IMR-90 (cell line): ENCODE measurements around the gene ITPR3. TPM values are rescaled to one million over a fixed set of nuclear protein-coding genes. Genes with fewer than 3 reads are reported as not detected.

Source experiments
- ATAC-seq: fragments of 200-7000 bp; cut with Tn5 transposase; 2 replicates; pipeline ENCODE4 v1.9.1; 2020; ENCODE audit warnings: low read depth, mild to moderate bottlenecking, moderate library complexity
- BruUV-seq: library from RNA; stranded (reverse); fragments of 400-500 nt; replicated peaks from 2 replicates; lab custom pipeline; 2021; lab: Mats Ljungman, UMichigan
- CTCF ChIA-PET: fragments of 300-600 bp; formaldehyde crosslinking; extraction: SDS; loops from one replicate; lab custom pipeline; 2021; ENCODE audit warnings: antibody characterized with exemption; lab: Yijun Ruan, JAX
- POLR2A ChIA-PET: fragments of 300-600 bp; sonication (Branson Sonifier 250); formaldehyde crosslinking; loops from one replicate; lab custom pipeline; 2022; ENCODE audit warnings: antibody characterized with exemption; ENCODE audit not compliant: unreplicated experiment; lab: Charles Lee
- DNase-seq: peaks from one replicate; pipeline ENCODE4 v3.0.0; 2013
- H2AFZ ChIP-seq: replicated peaks from 2 replicates; pipeline ENCODE3; 2013; ENCODE audit warnings: low read length, mild to moderate bottlenecking; ENCODE audit not compliant: poor library complexity
- H2AK5ac ChIP-seq: 2 replicates; pipeline ENCODE4 v1.6.1; 2013; ENCODE audit warnings: low read depth, low read length, inconsistent platforms
- H2AK9ac ChIP-seq: replicated peaks from 2 replicates; pipeline ENCODE3; 2013; ENCODE audit warnings: mild to moderate bottlenecking, low read depth, low read length, moderate library complexity; ENCODE audit not compliant: poor library complexity
- H2BK120ac ChIP-seq: 2 replicates; pipeline ENCODE4 v1.6.1; 2013; ENCODE audit warnings: low read depth, low read length, inconsistent platforms
- H2BK15ac ChIP-seq: 3 replicates; pipeline ENCODE4 v1.6.1; 2013; ENCODE audit warnings: low read depth, low read length, inconsistent platforms
- H2BK20ac ChIP-seq: 2 replicates; pipeline ENCODE4 v1.6.1; 2013; ENCODE audit warnings: low read depth, mild to moderate bottlenecking, inconsistent platforms, low read length, moderate library complexity
- H2BK5ac ChIP-seq: 2 replicates; pipeline ENCODE4 v1.6.1; 2013; ENCODE audit warnings: mild to moderate bottlenecking, low read depth, low read length, inconsistent platforms; ENCODE audit not compliant: poor library complexity, severe bottlenecking
- H3K14ac ChIP-seq: replicated peaks from 2 replicates; pipeline ENCODE4 v1.6.1; 2013; ENCODE audit warnings: low read depth, low read length, inconsistent platforms
- H3K18ac ChIP-seq: 2 replicates; pipeline ENCODE4 v1.6.1; 2013; ENCODE audit warnings: low read depth, low read length, control low read depth
- H3K23ac ChIP-seq: 2 replicates; pipeline ENCODE4 v1.6.1; 2013; ENCODE audit warnings: low read depth, low read length, inconsistent platforms
- H3K27ac ChIP-seq: 2 replicates; pipeline ENCODE4 v1.5.1; 2013; ENCODE audit warnings: mild to moderate bottlenecking, control low read depth, low read length; ENCODE audit not compliant: insufficient read depth
- H3K27me3 ChIP-seq: 2 replicates; pipeline ENCODE4 v1.6.1; 2013; ENCODE audit warnings: low read length; ENCODE audit not compliant: control insufficient read depth, insufficient read depth
- H3K36me3 ChIP-seq: 2 replicates; pipeline ENCODE4 v1.6.1; 2013; ENCODE audit warnings: low read length, mixed read lengths; ENCODE audit not compliant: control insufficient read depth, insufficient read depth
- H3K4ac ChIP-seq: 2 replicates; pipeline ENCODE4 v1.6.1; 2013; ENCODE audit warnings: low read depth, low read length, inconsistent platforms
- H3K4me1 ChIP-seq: 2 replicates; pipeline ENCODE4 v1.6.1; 2013; ENCODE audit warnings: low read length, mixed read lengths; ENCODE audit not compliant: control insufficient read depth, insufficient read depth
- H3K4me2 ChIP-seq: 2 replicates; pipeline ENCODE4 v1.6.1; 2013; ENCODE audit warnings: low read depth, mild to moderate bottlenecking, control low read depth, low read length, moderate library complexity
- H3K4me3 ChIP-seq: 2 replicates; pipeline ENCODE4 v1.5.1; 2013; ENCODE audit warnings: low read depth, mild to moderate bottlenecking, control low read depth, low read length, moderate library complexity; ENCODE audit not compliant: insufficient read depth
- H3K56ac ChIP-seq: 2 replicates; pipeline ENCODE4 v1.6.1; 2013; ENCODE audit warnings: low read length, inconsistent platforms; ENCODE audit not compliant: insufficient read depth; ENCODE audit errors: extremely low read depth
- H3K79me1 ChIP-seq, 2 experiments: 2 replicates each; pipeline ENCODE4 v1.6.1; 2013; ENCODE audit warnings: low read length in 2 of 2, inconsistent platforms in 1 of 2, low read depth in 1 of 2
- H3K9ac ChIP-seq: 2 replicates; pipeline ENCODE4 v1.6.1; 2013; ENCODE audit warnings: low read depth, low read length, control low read depth
- H3K9me1 ChIP-seq: 2 replicates; pipeline ENCODE4 v1.6.1; 2013; ENCODE audit warnings: low read length, inconsistent platforms; ENCODE audit not compliant: insufficient read depth
- H3K9me3 ChIP-seq: 2 replicates; pipeline ENCODE4 v1.6.1; 2013; ENCODE audit warnings: low read length; ENCODE audit not compliant: control insufficient read depth, insufficient read depth
- H4K20me1 ChIP-seq: 2 replicates; pipeline ENCODE4 v1.6.1; 2013; ENCODE audit warnings: low read length, inconsistent platforms; ENCODE audit not compliant: insufficient read depth
- H4K5ac ChIP-seq: 2 replicates; pipeline ENCODE4 v1.6.1; 2013; ENCODE audit warnings: mild to moderate bottlenecking, low read depth, low read length, control low read depth
- H4K8ac ChIP-seq, 2 experiments: 2 replicates each; pipeline ENCODE4 v1.6.1; 2013; ENCODE audit warnings: low read depth in 2 of 2, low read length in 2 of 2, control low read depth in 1 of 2, inconsistent platforms in 1 of 2
- H4K91ac ChIP-seq: 2 replicates; pipeline ENCODE4 v1.6.1; 2013; ENCODE audit warnings: low read depth, low read length, inconsistent platforms; ENCODE audit not compliant: insufficient read depth
- BHLHE40 ChIP-seq: fragments of 150-350 bp; IDR thresholded peaks from 2 replicates; pipeline ENCODE4 v1.6.1; 2016; ENCODE audit warnings: mild to moderate bottlenecking, low read depth, low read length
- CTCF ChIP-seq: conservative IDR thresholded peaks from 2 replicates; pipeline ENCODE4 v1.5.1; 2012; ENCODE audit warnings: mild to moderate bottlenecking, low read depth, low read length, improper control_type of control experiment
- ELK1 ChIP-seq: fragments of 150-350 bp; IDR thresholded peaks from 2 replicates; pipeline ENCODE4 v1.6.1; 2016; ENCODE audit warnings: low read depth, mild to moderate bottlenecking, low read length, moderate library complexity, borderline replicate concordance
- FOS ChIP-seq: fragments of 150-350 bp; IDR thresholded peaks from 2 replicates; pipeline ENCODE4 v1.6.1; 2016; ENCODE audit warnings: low read depth, low read length
- MAZ ChIP-seq: IDR thresholded peaks from 2 replicates; pipeline ENCODE4 v1.6.1; 2012; ENCODE audit warnings: low read depth, mild to moderate bottlenecking, low read length, improper control_type of control experiment, moderate library complexity, borderline replicate concordance
- MXI1 ChIP-seq: IDR thresholded peaks from 2 replicates; pipeline ENCODE4 v1.6.1; 2012; ENCODE audit warnings: low read depth, mild to moderate bottlenecking, low read length, moderate library complexity, borderline replicate concordance
- POLR2A ChIP-seq: IDR thresholded peaks from 2 replicates; pipeline ENCODE4 v1.6.1; 2012; ENCODE audit warnings: mild to moderate bottlenecking, low read depth, low read length
- USF2 ChIP-seq: fragments of 150-350 bp; IDR thresholded peaks from 2 replicates; pipeline ENCODE4 v1.6.1; 2017; ENCODE audit warnings: mild to moderate bottlenecking, antibody characterized with exemption, low read length, low read depth
- WGBS, 2 experiments: methylation state at CpG; one replicate each; pipeline versions ENCODE4 v1.1.5 to v1.1.7; 2013; ENCODE audit warnings: missing lambda C conversion rate in 2 of 2; ENCODE audit not compliant: insufficient read length in 1 of 2; ENCODE audit errors: extremely low coverage in 2 of 2; 5-methylcytosine and 5-hydroxymethylcytosine counted together
- dilution Hi-C: fragments of 300-500 bp; cut with HindIII; formaldehyde crosslinking; loops from one replicate; pipeline ENCODE4 v1.14.3; 2018; ENCODE audit warnings: low sequenced_read_pairs; ENCODE audit not compliant: unreplicated experiment
- in situ Hi-C: fragments of 300-500 bp; cut with MboI; formaldehyde crosslinking; loops from 3 replicates; pipeline ENCODE4 v1.14.3; 2019; ENCODE audit warnings: low sequenced_read_pairs, inconsistent platforms, mixed read lengths
- intact Hi-C: fragments of 100-400 bp; cut with micrococcal nuclease; formaldehyde crosslinking; loops from 2 replicates; pipeline ENCODE4 v1.10.0; 2022
- polyA plus RNA-seq, 3 experiments: library from polyadenylated mRNA; depleted of rRNA; stranded (reverse); fragments of >200 nt; gene quantifications; 2 replicates each; pipeline ENCODE4 v1.2.3, GENCODE V29; 2012; ENCODE audit warnings: low replicate concordance in 1 of 3
- total RNA-seq: library from RNA; depleted of rRNA; stranded (reverse); fragments of >200 nt; gene quantifications from 2 replicates; pipeline ENCODE4 v1.2.3, GENCODE V29; 2012

The ITPR3 gene
- total and polyA plus RNA-seq, 2 of the 4 experiments (the other 2 are of a cell fraction): 1.6 to 3.7 TPM

DNA sequence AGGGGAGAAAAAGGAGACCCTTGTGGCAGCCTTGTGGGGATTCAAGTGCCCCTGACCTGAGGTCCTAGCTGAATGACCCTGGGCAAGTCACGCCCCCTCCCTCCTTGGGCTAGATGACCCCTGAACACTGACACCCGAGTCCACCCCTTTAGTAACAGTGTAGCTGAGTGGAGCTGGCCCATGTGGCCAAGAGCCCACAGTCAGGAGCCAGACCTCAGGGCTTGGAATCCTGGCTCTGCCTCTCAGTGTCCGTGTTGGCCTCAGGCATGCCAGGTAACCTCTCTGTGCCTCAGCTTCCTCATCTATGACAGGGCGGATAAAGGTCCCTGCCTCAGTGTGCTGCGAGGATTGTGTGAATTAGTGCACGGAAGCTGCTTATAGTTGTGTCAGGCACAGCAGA, 111.3 kb downstream of the ITPR3 start:
- no peak overlapping the region for H3K14ac ChIP-seq
- dilution Hi-C loops: no loop called here
- no peak overlapping the region for H2BK5ac ChIP-seq
- no peaks in the 10 kb centered on the region for H3K4me1 ChIP-seq
- in situ Hi-C loops: no loop called here
- no peak overlapping the region for H3K27ac ChIP-seq
- no peak overlapping the region for H3K4ac ChIP-seq
- H2AK9ac ChIP-seq: no peak overlapping the region
- no peak overlapping the region for H3K23ac ChIP-seq
- no peak overlapping the region for H4K5ac ChIP-seq
- H3K18ac ChIP-seq: no peak overlapping the region
- intact Hi-C loops: no loop called here
- no peak for DNase-seq
- TF ChIP-seq ELK1: no peak
- TF ChIP-seq POLR2A: no peak
- TF ChIP-seq FOS: no peak
- no peak for TF ChIP-seq BHLHE40
- TF ChIP-seq USF2: no peak
- TF ChIP-seq MAZ: no peak
- TF ChIP-seq CTCF: no peak
- no peak for TF ChIP-seq MXI1
- BruUV-seq: no TSS peak
- no peaks in the 10 kb centered on the region for H3K9me3 ChIP-seq
- no peak for ATAC-seq
- H3K79me1 ChIP-seq: no peaks in the 10 kb centered on the region
- H4K20me1 ChIP-seq: no peaks in the 10 kb centered on the region
- ChIA-PET CTCF (no interaction called here), POLR2A (no interaction called here)
- no peak overlapping the region for H4K91ac ChIP-seq
- no peak overlapping the region for H2BK120ac ChIP-seq
- no peaks in the 10 kb centered on the region for H3K36me3 ChIP-seq
- H3K27me3 ChIP-seq: peaks cover 10% of the 10 kb centered on the region; the same call in 1 of the 2 replicates
- no peak overlapping the region for H3K4me2 ChIP-seq
- H3K9ac ChIP-seq: no peak overlapping the region
- no peak overlapping the region for H2BK20ac ChIP-seq
- H2AK5ac ChIP-seq: no peak overlapping the region
- 64% methylated on average over 1 of the region's 6 CpGs; no CpG with 5 or more reads in 1 of the 2 experiments for WGBS, 2 experiments
- H3K9me1 ChIP-seq: no peaks in the 10 kb centered on the region
- no peak overlapping the region for H2AFZ ChIP-seq
- no peak overlapping the region for H3K56ac ChIP-seq
- no peak overlapping the region for H4K8ac ChIP-seq
- no peak overlapping the region for H3K4me3 ChIP-seq
- no peak overlapping the region for H2BK15ac ChIP-seq
